MM.1S (cell line): ENCODE data around the gene AGAP1.
A peak's percentile ranks its signal among the peaks of the same experiment; 100 is the strongest.

Experiments used
- DNase-seq: peaks from one replicate; pipeline ENCODE4 v3.0.0-alpha.2; 2015
- H2AFZ ChIP-seq: fragments of 300-600 bp; sonication (generic); 2 replicates; pipeline ENCODE4 v1.6.0; 2016; ENCODE audit warnings: antibody characterized with exemption, low read length
- H3F3A ChIP-seq: fragments of 300-600 bp; sonication (generic); 2 replicates; pipeline ENCODE4 v1.6.1; 2016; ENCODE audit warnings: mild to moderate bottlenecking, antibody characterized with exemption, low read length, moderate library complexity, mixed read lengths; ENCODE audit not compliant: insufficient read depth
- H3K27ac ChIP-seq: fragments of 300-600 bp; sonication (generic); 2 replicates; pipeline ENCODE4 v1.5.1; 2016; ENCODE audit warnings: mild to moderate bottlenecking, low read length
- H3K27me3 ChIP-seq: fragments of 300-600 bp; sonication (generic); replicated peaks from 2 replicates; pipeline ENCODE4 v1.6.0; 2016; ENCODE audit warnings: low read length; ENCODE audit not compliant: insufficient read depth
- H3K36me3 ChIP-seq: fragments of 300-600 bp; sonication (generic); replicated peaks from 2 replicates; pipeline ENCODE4 v1.6.1; 2016; ENCODE audit warnings: mild to moderate bottlenecking, low read length, mixed read lengths; ENCODE audit not compliant: insufficient read depth
- H3K4me1 ChIP-seq: fragments of 300-600 bp; sonication (generic); 2 replicates; pipeline ENCODE4 v1.6.1; 2016; ENCODE audit warnings: low read length, mixed read lengths
- H3K4me2 ChIP-seq: fragments of 300-600 bp; sonication (generic); 2 replicates; pipeline ENCODE4 v1.6.0; 2016; ENCODE audit warnings: low read depth, low read length
- H3K4me3 ChIP-seq: fragments of 300-600 bp; sonication (generic); 2 replicates; pipeline ENCODE4 v1.5.1; 2016; ENCODE audit warnings: low read length, mixed read lengths
- H3K79me2 ChIP-seq: fragments of 300-600 bp; sonication (generic); 2 replicates; pipeline ENCODE4 v1.6.1; 2016; ENCODE audit warnings: mixed run types, low read length, mixed read lengths
- H3K9ac ChIP-seq: fragments of 300-600 bp; sonication (generic); 2 replicates; pipeline ENCODE4 v1.6.1; 2016; ENCODE audit warnings: low read length, mixed read lengths
- H3K9me2 ChIP-seq: fragments of 300-600 bp; sonication (generic); replicated peaks from 2 replicates; pipeline ENCODE4 v1.6.1; 2016; ENCODE audit warnings: mild to moderate bottlenecking, low read length, mixed read lengths; ENCODE audit not compliant: insufficient read depth
- H3K9me3 ChIP-seq: fragments of 300-600 bp; sonication (generic); replicated peaks from 2 replicates; pipeline ENCODE4 v1.6.1; 2016; ENCODE audit warnings: mild to moderate bottlenecking, low read length, mixed read lengths; ENCODE audit not compliant: insufficient read depth
- H4K20me1 ChIP-seq: fragments of 300-600 bp; sonication (generic); 2 replicates; pipeline ENCODE4 v1.6.1; 2016; ENCODE audit warnings: mild to moderate bottlenecking, low read length, moderate library complexity, mixed read lengths; ENCODE audit not compliant: insufficient read depth
- CTCF ChIP-seq: fragments of 300-600 bp; sonication (generic); IDR thresholded peaks from 2 replicates; pipeline ENCODE4 v1.5.1; 2016; ENCODE audit warnings: antibody characterized with exemption, low read length, mixed read lengths
- EZH2 ChIP-seq: fragments of 300-600 bp; sonication (generic); optimal IDR thresholded peaks from 2 replicates; pipeline ENCODE3; 2017; ENCODE audit warnings: low read depth, mild to moderate bottlenecking, antibody characterized with exemption, low read length, mixed read lengths
- EZH2phosphoT487 ChIP-seq: fragments of 300-600 bp; sonication (generic); IDR thresholded peaks from 2 replicates; pipeline ENCODE4 v1.6.1; 2018; ENCODE audit warnings: antibody characterized with exemption, low read length

AGAP1 gene

DNA sequence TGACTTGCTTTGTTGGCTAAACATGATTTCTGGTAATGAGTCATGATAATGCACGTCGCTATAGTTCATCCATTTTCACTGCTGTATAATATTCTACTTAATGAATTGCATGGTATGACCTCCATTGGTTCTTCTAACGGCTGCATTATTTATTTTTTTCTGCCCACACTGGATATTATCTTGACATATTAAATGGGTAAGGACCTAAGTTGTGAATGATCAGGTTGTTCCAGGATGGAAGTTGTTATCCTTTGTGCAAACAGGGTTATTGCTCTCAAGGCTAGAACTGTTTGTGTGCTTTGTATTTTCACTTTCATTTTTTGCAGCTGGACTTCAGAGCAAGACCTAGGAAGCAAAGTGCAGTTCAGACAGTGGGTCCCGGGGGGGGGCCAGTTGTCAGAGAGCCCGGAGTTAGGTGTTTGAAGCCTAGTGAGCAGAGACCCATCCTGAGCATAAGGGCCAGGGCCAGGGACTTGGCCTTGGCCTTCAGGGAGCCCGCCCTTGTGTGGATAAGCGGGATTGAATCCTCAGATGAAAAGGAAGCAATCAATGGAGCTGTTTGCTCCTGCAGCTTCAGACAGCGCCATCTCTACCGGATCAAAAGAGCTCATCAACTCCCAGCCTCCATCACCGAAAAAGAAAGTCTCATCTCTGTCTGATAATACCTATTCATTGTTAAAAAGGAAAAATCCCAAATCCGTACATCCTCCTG, 48.2 kb downstream of the AGAP1 start:
- DNase-seq: peak; percentile 30
- no peak overlapping the region for H3K4me3 ChIP-seq
- H3F3A ChIP-seq: no peaks in the 10 kb centered on the region; the same call in 1 of the 2 replicates
- peaks cover 96% of the 10 kb centered on the region for H3K79me2 ChIP-seq
- no peak overlapping the region for H3K4me2 ChIP-seq
- no peaks in the 10 kb centered on the region for H3K9me2 ChIP-seq
- no peaks in the 10 kb centered on the region for H4K20me1 ChIP-seq
- no peaks in the 10 kb centered on the region for H3K36me3 ChIP-seq
- no peak overlapping the region for H2AFZ ChIP-seq
- no peak overlapping the region for H3K27ac ChIP-seq
- no peaks in the 10 kb centered on the region for H3K27me3 ChIP-seq
- H3K9ac ChIP-seq: no peak overlapping the region
- TF ChIP-seq EZH2 (no peak), EZH2phosphoT487 (no peak), CTCF (no peak)
- peaks cover 26% of the 10 kb centered on the region for H3K4me1 ChIP-seq
- H3K9me3 ChIP-seq: no peaks in the 10 kb centered on the region

GRCh38 chr2:235542733-235543127, 48.9 kb downstream of the AGAP1 start:
- Histone ChIP-seq H3K27me3 (no peaks in the 10 kb centered on the region), H3K4me1 (peaks cover 26% of the 10 kb centered on the region), H3K9me3 (no peaks in the 10 kb centered on the region), H2AFZ (no peak overlapping the region), H3K4me3 (no peak overlapping the region), H3K79me2 (peaks cover 95% of the 10 kb centered on the region), H3K9me2 (no peaks in the 10 kb centered on the region), H4K20me1 (no peaks in the 10 kb centered on the region), H3K4me2 (no peak overlapping the region), H3K27ac (no peak overlapping the region), H3F3A (no peaks in the 10 kb centered on the region; the same call in 1 of the 2 replicates), H3K36me3 (no peaks in the 10 kb centered on the region), H3K9ac (no peak overlapping the region)
- no peak for TF ChIP-seq EZH2phosphoT487
- no peak for TF ChIP-seq EZH2
- TF ChIP-seq CTCF: no peak
- no peak for DNase-seq

DNA sequence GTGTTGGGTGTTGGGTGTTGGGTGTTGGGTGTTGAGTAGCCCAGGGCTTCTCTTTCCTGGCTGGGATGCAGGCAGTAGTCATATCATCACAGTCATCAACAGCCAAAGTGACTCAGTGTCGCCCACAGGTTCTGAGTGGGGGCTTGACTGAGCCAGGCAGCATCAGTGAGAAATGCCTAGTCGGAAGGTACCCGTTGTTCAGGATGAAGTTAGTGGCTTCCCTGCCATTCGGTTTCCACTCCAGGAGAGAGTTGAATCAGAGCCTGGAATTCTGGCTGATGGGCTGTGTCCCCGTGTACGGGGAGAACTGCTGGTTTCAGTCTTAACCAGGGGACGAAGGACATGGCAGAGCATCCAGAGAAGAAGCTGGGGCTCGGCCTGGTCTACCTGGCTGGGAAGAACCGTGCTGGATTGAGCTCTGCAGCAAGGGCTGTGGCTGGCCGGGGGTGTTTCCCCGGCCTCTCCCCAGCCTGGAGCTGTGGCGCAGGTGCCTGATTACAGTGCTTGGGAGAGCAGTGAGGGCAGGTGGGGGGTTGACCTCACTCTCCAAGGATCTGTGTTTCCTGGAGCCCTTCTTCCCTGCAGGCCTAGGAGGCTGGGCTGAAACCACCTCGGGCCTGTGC, 49.4 kb downstream of the AGAP1 start:
- Histone ChIP-seq H4K20me1 (no peaks in the 10 kb centered on the region), H3K36me3 (no peaks in the 10 kb centered on the region), H3K27ac (no peak overlapping the region), H3F3A (no peaks in the 10 kb centered on the region; the same call in 1 of the 2 replicates), H3K4me2 (no peak overlapping the region), H3K9me2 (no peaks in the 10 kb centered on the region), H3K9ac (no peak overlapping the region), H3K4me1 (peaks cover 26% of the 10 kb centered on the region), H3K9me3 (no peaks in the 10 kb centered on the region), H3K79me2 (peaks cover 95% of the 10 kb centered on the region), H2AFZ (no peak overlapping the region), H3K4me3 (no peak overlapping the region), H3K27me3 (no peaks in the 10 kb centered on the region)
- TF ChIP-seq EZH2: no peak
- DNase-seq: no peak
